ENCODE results near the gene RPL11. TPM values are rescaled to one million over a fixed set of nuclear protein-coding genes. Genes with fewer than 3 reads are reported as not detected.

RPL11 gene
- total and polyA plus RNA-seq, 10 of the 15 experiments (the other 5 are each of a cell fraction or from before 2014, with no cell fraction given), result 968 to 4,611 (median 2,521) TPM

DNA sequence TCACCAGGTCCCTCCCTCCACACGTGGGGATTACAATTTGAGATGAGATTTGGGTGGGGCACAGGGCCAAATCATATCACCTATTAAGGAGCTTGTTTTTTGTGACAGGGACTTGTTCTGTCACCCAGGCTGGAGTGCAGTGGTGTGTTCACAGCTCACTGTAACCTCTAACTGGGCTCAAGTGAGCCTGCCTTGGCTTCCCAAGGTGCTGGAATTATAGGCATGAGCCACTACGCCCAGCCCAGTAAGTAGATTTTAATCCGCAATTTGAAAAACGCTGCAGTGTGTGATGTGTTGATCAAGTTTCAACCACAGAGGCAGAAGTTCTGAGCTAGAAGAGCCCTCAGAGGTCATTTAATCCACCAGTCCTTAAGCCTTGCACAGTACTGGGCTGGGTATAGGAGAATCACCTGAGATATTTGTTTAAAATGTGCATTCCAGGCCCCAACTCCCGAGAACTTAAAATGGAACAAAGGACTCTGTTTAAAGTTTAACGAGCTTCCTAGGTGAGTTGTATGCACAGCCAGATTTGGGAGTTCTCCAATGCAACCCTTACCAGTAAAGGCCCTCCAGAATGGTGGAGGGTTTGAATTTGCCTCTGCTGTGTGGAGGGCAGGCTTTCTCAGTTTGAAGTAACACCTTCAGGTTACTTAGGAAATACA, 13.4 kb downstream of the RPL11 start:
- FAIRE-seq (no peak), DNase-seq (ENCODE audit: low read depth, low spot score) (no peak), ATAC-seq (no peak)
- no peaks in the 10 kb centered on the region for H3K4me1 ChIP-seq (ENCODE audit: control insufficient read depth, insufficient read depth, low read length)
- no TSS peak for BruUV-seq (replicated peaks)
- SMC1A ChIA-PET (ENCODE audit: uncharacterized antibody, unreplicated experiment), result interaction anchor here (0.7 to 1.2 kb wide), 3 partner anchors 9 to 173 kb away, joined by 3 to 4 read pairs (median 3); no protein-coding TSS in a partner anchor
- H4K20me1 ChIP-seq (ENCODE audit: control insufficient read depth, insufficient read depth), result no peaks in the 10 kb centered on the region
- peaks cover 5% of the 10 kb centered on the region for H3K79me2 ChIP-seq (ENCODE audit: control insufficient read depth, insufficient read depth, low read length)
- no peak overlapping the region for H2AFZ ChIP-seq (ENCODE audit: control insufficient read depth, low read depth, low read length)
- RAD21 ChIA-PET (ENCODE audit: unreplicated experiment), result interaction anchor here (1.0 kb wide), 1 partner anchor 41 kb away, joined by 3 read pairs; no protein-coding TSS in a partner anchor
- H3K9ac ChIP-seq (ENCODE audit: control insufficient read depth, insufficient read depth, low read length), result no peak overlapping the region
- intact Hi-C loops (cut with micrococcal nuclease; ENCODE audit: unreplicated experiment) (no loop called here), in situ Hi-C loops (cut with MboI) (no loop called here)
- TF ChIP-seq, protein P1, sequence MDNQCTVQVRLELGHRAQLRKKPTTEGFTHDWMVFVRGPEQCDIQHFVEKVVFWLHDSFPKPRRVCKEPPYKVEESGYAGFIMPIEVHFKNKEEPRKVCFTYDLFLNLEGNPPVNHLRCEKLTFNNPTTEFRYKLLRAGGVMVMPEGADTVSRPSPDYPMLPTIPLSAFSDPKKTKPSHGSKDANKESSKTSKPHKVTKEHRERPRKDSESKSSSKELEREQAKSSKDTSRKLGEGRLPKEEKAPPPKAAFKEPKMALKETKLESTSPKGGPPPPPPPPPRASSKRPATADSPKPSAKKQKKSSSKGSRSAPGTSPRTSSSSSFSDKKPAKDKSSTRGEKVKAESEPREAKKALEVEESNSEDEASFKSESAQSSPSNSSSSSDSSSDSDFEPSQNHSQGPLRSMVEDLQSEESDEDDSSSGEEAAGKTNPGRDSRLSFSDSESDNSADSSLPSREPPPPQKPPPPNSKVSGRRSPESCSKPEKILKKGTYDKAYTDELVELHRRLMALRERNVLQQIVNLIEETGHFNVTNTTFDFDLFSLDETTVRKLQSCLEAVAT (IDR thresholded peaks at IDR 0.05), result no peak
- no peak for TF ChIP-seq POU2F2 (IDR thresholded peaks at IDR 0.05; ENCODE audit: borderline replicate concordance, low read depth, low read length)
- no peaks in the 10 kb centered on the region for H3K27me3 ChIP-seq (replicated peaks in 1 of 2; ENCODE audit: control insufficient read depth in 2 of 2, insufficient read depth in 2 of 2, low read length in 1 of 2)
- H3K27ac ChIP-seq (ENCODE audit: control insufficient read depth, insufficient read depth), result no peak overlapping the region
- peaks cover 13 to 31% of the 10 kb centered on the region in 2 experiments for H3K36me3 ChIP-seq (ENCODE audit: control insufficient read depth in 2 of 2, insufficient read depth in 2 of 2, low read length in 1 of 2)
- H3K4me2 ChIP-seq (ENCODE audit: control insufficient read depth, insufficient read depth), result no peak overlapping the region
- POLR2A ChIA-PET, result interaction anchor here (1.0 to 1.2 kb wide), 3 partner anchors 11 to 22 kb away, joined by 3 to 4 read pairs (median 3); partner anchors contain the start of gene RPL11
- CTCF ChIA-PET, result interaction anchor here (0.7 to 1.3 kb wide), 4 partner anchors 8 to 40 kb away, joined by 3 to 4 read pairs (median 3); no protein-coding TSS in a partner anchor
- no peaks in the 10 kb centered on the region for H3K9me3 ChIP-seq (replicated peaks; ENCODE audit: control insufficient read depth, insufficient read depth, low read length)
- WGBS (ENCODE audit: insufficient coverage, insufficient replicate concordance, low lambda C conversion rate, missing lambda C conversion rate), result over 99% methylated on average over 6 of the region's 6 CpGs
- H3K4me3 ChIP-seq, result no peak overlapping the region

DNA sequence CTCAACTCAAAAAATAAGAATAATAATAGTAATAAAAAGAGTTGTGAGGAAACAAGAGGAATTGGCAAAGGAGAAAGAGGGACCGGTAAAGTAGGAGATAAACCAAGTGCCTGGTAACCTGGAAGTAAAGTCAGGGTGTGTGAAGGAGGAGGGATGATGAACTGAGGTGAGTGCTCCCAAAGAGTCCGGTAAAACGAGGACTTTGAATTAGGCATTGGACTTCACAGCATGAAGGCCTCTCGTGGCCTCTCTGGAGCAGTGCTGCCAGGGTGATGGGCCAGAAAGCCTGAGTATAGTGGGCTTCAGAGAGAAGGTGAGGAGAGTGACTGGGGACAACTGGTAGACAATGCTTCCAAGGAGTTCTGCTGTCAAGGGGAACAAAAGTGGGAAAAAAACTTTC, 17.6 kb downstream of the RPL11 start:
- no peak overlapping the region for H3K27ac ChIP-seq (ENCODE audit: control insufficient read depth, insufficient read depth)
- no peaks in the 10 kb centered on the region for H3K79me2 ChIP-seq (ENCODE audit: control insufficient read depth, insufficient read depth, low read length)
- H3K9me3 ChIP-seq (replicated peaks; ENCODE audit: control insufficient read depth, insufficient read depth, low read length), result no peaks in the 10 kb centered on the region
- intact Hi-C loops (cut with micrococcal nuclease; ENCODE audit: unreplicated experiment) (no loop called here), in situ Hi-C loops (cut with MboI) (no loop called here)
- H3K4me1 ChIP-seq (ENCODE audit: control insufficient read depth, insufficient read depth, low read length), result no peaks in the 10 kb centered on the region
- H3K4me2 ChIP-seq (ENCODE audit: control insufficient read depth, insufficient read depth), result no peak overlapping the region
- ChIA-PET POLR2A (no interaction called here), CTCF (no interaction called here), RAD21 (ENCODE audit: unreplicated experiment) (no interaction called here), SMC1A (ENCODE audit: uncharacterized antibody, unreplicated experiment) (no interaction called here)
- no peak overlapping the region for H2AFZ ChIP-seq (ENCODE audit: control insufficient read depth, low read depth, low read length)
- DNase-seq (ENCODE audit: low read depth, low spot score) (no peak), FAIRE-seq (no peak), ATAC-seq (no peak)
- no peaks in the 10 kb centered on the region for H4K20me1 ChIP-seq (ENCODE audit: control insufficient read depth, insufficient read depth)
- no TSS peak for BruUV-seq (replicated peaks)
- WGBS (ENCODE audit: insufficient coverage, insufficient replicate concordance, low lambda C conversion rate, missing lambda C conversion rate), result 100% methylated on average over 4 of the region's 4 CpGs
- no peak overlapping the region for H3K4me3 ChIP-seq
- H3K9ac ChIP-seq (ENCODE audit: control insufficient read depth, insufficient read depth, low read length), result no peak overlapping the region
- H3K27me3 ChIP-seq (replicated peaks in 1 of 2; ENCODE audit: control insufficient read depth in 2 of 2, insufficient read depth in 2 of 2, low read length in 1 of 2), result no peaks in the 10 kb centered on the region
- H3K36me3 ChIP-seq (ENCODE audit: control insufficient read depth in 2 of 2, insufficient read depth in 2 of 2, low read length in 1 of 2), result peaks cover 5% of the 10 kb centered on the region in 2 experiments; a peak in 3 of 4 replicates
- TF ChIP-seq, protein P2, sequence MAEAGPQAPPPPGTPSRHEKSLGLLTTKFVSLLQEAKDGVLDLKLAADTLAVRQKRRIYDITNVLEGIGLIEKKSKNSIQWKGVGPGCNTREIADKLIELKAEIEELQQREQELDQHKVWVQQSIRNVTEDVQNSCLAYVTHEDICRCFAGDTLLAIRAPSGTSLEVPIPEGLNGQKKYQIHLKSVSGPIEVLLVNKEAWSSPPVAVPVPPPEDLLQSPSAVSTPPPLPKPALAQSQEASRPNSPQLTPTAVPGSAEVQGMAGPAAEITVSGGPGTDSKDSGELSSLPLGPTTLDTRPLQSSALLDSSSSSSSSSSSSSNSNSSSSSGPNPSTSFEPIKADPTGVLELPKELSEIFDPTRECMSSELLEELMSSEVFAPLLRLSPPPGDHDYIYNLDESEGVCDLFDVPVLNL (IDR thresholded peaks at IDR 0.05; ENCODE audit: low read depth, low read length), result no peak
- TF ChIP-seq, protein P3, sequence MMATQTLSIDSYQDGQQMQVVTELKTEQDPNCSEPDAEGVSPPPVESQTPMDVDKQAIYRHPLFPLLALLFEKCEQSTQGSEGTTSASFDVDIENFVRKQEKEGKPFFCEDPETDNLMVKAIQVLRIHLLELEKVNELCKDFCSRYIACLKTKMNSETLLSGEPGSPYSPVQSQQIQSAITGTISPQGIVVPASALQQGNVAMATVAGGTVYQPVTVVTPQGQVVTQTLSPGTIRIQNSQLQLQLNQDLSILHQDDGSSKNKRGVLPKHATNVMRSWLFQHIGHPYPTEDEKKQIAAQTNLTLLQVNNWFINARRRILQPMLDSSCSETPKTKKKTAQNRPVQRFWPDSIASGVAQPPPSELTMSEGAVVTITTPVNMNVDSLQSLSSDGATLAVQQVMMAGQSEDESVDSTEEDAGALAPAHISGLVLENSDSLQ (IDR thresholded peaks at IDR 0.05), result no peak
- TF ChIP-seq, protein P4, sequence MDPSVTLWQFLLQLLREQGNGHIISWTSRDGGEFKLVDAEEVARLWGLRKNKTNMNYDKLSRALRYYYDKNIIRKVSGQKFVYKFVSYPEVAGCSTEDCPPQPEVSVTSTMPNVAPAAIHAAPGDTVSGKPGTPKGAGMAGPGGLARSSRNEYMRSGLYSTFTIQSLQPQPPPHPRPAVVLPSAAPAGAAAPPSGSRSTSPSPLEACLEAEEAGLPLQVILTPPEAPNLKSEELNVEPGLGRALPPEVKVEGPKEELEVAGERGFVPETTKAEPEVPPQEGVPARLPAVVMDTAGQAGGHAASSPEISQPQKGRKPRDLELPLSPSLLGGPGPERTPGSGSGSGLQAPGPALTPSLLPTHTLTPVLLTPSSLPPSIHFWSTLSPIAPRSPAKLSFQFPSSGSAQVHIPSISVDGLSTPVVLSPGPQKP (IDR thresholded peaks at IDR 0.05; ENCODE audit: low read depth, low read length), result no peak
- TF ChIP-seq YY1 (IDR thresholded peaks at IDR 0.05; ENCODE audit: low read depth, low read length) (no peak), BRCA1 (IDR thresholded peaks at IDR 0.05; ENCODE audit: low read depth, low read length) (no peak), BCL11A (IDR thresholded peaks at IDR 0.05; ENCODE audit: low read depth, low read length) (no peak), POLR2A (IDR thresholded peaks at IDR 0.05; ENCODE audit: low read depth, low read length) (no peak)
- TF ChIP-seq, protein P5, sequence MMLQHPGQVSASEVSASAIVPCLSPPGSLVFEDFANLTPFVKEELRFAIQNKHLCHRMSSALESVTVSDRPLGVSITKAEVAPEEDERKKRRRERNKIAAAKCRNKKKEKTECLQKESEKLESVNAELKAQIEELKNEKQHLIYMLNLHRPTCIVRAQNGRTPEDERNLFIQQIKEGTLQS (IDR thresholded peaks at IDR 0.05; ENCODE audit: borderline replicate concordance, extremely low read depth, low read depth, low read length), result no peak

All from GM12878 (cell line).